Stimulated activated CD4-positive, alpha-beta T cell treated with anti-CD3 and anti-CD28 coated beads, Interleukin-12 subunit alpha, Interleukin-12 subunit beta, amount 100 ng/mL, for 24 hours (primary cell): ENCODE results near the gene GNPDA2.

Experiments
- DNase-seq, 2 experiments: peaks; one replicate each; pipeline ENCODE4 v3.0.0-alpha.2; 2020; ENCODE audit warnings: low read depth in 2 of 2

Gene GNPDA2

GRCh38 chr4:44679060-44679459, 47.3 kb downstream of the GNPDA2 start:
- DNase-seq = no peak

GRCh38 chr4:44678094-44679041, 48.0 kb downstream of the GNPDA2 start, which contains the start of gene GUF1:
TSS of gene GUF1 (plus strand) at chr4:44678420. CDS start at chr4:44678623, 203 bp downstream.
- DNase-seq = peak; percentile 78 to 80

- DNase-seq = no peak
Measured at GRCh38 chr4:44675366-44675765, 51.0 kb downstream of the GNPDA2 start.

GRCh38 chr4:44674471-44674870, 51.9 kb downstream of the GNPDA2 start:
- DNase-seq = no peak

GRCh38 chr4:44671636-44672035, 54.7 kb downstream of the GNPDA2 start:
- no peak for DNase-seq

GRCh38 chr4:44670506-44671199, 55.7 kb downstream of the GNPDA2 start:
- DNase-seq = no peak

GRCh38 chr4:44668526-44668925, 57.8 kb downstream of the GNPDA2 start:
- no peak for DNase-seq

- no peak for DNase-seq
Measured at GRCh38 chr4:44663539-44664263, 62.7 kb downstream of the GNPDA2 start.

- DNase-seq = no peak
Measured at GRCh38 chr4:44662623-44663005, 63.7 kb downstream of the GNPDA2 start.

- DNase-seq = no peak
Measured at GRCh38 chr4:44661940-44662622, 64.3 kb downstream of the GNPDA2 start.

- DNase-seq = no peak
Measured at GRCh38 chr4:44660396-44660795, 66.0 kb downstream of the GNPDA2 start.

- DNase-seq = no peak
Measured at GRCh38 chr4:44652002-44652401, 74.4 kb downstream of the GNPDA2 start.
